ENCODE measurements around the gene TM9SF4. TPM values are rescaled to one million over a fixed set of nuclear protein-coding genes. Genes with fewer than 3 reads are reported as not detected.

TM9SF4 gene
- total and polyA plus RNA-seq, 2 of the 8 experiments (the other 6 are each of a cell fraction or from before 2014, with no cell fraction given), result 38.4 to 68.7 TPM

DNA sequence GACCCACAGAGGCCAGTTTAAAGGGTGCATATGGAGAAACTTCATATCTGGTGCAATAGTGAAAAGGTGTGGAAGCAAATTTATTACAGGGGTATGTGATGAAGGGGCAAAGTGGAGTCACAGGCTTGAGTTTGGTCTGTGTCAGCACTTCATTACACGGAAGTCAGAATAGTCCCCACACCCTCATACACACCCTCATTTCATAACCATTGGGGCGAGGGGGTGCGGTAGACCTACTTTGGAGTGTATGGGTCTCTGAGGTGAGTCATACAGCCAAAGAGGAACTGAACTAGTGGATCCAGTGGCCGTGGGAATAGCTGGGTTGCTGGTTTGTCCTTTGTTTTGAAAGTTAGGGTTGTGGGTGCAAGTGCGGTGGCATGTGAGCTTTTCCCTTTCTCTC, 3.3 kb downstream of the TM9SF4 start (continued):
- TF ChIP-seq FOSL1 (IDR thresholded peaks at IDR 0.05; ENCODE audit: insufficient read depth, low read depth, low read length), result no peak

Data from H1 (cell line).